ENCODE results near the gene PDE4D.

Gene PDE4D

GRCh38 chr5:58950224-58950623 lies 943.3 kb downstream of the PDE4D start:
- no peak for DNase-seq (ENCODE audit: low spot score)
- no peak for TF ChIP-seq CTCF (IDR thresholded peaks at IDR 0.05; ENCODE audit: extremely low read depth, missing control alignments)

GRCh38 chr5:58946230-58946629 lies 947.3 kb downstream of the PDE4D start:
- no peak for DNase-seq (ENCODE audit: low spot score)
- TF ChIP-seq CTCF (IDR thresholded peaks at IDR 0.05; ENCODE audit: extremely low read depth, missing control alignments): no peak

GRCh38 chr5:58944221-58944620 lies 949.3 kb downstream of the PDE4D start:
- no peak for DNase-seq (ENCODE audit: low spot score)

GRCh38 chr5:58940446-58940845 lies 953.1 kb downstream of the PDE4D start:
- no peak for DNase-seq (ENCODE audit: low spot score)
- TF ChIP-seq CTCF (IDR thresholded peaks at IDR 0.05; ENCODE audit: extremely low read depth, missing control alignments): no peak

More at GRCh38 chr5:58944221-58944620, 949.3 kb downstream of the PDE4D start:
- no peak for TF ChIP-seq CTCF (IDR thresholded peaks at IDR 0.05; ENCODE audit: extremely low read depth, missing control alignments)

GRCh38 chr5:58939664-58940063 lies 953.9 kb downstream of the PDE4D start:
- no peak for DNase-seq (ENCODE audit: low spot score)
- TF ChIP-seq CTCF (IDR thresholded peaks at IDR 0.05; ENCODE audit: extremely low read depth, missing control alignments): no peak

GRCh38 chr5:58938563-58939424 lies 954.7 kb downstream of the PDE4D start:
- TF ChIP-seq CTCF (IDR thresholded peaks at IDR 0.05; ENCODE audit: extremely low read depth, missing control alignments): no peak
- no peak for DNase-seq (ENCODE audit: low spot score)

GRCh38 chr5:58937031-58937681 lies 956.4 kb downstream of the PDE4D start:
- no peak for TF ChIP-seq CTCF (IDR thresholded peaks at IDR 0.05; ENCODE audit: extremely low read depth, missing control alignments)
- no peak for DNase-seq (ENCODE audit: low spot score)

All from GM20000 (cell line).